HL-60 (cell line): Measurements from ENCODE around the gene PEF1.

Experiments
- CTCF ChIP-seq: IDR thresholded peaks from one replicate; pipeline ENCODE4 v1.5.1; 2011; ENCODE audit warnings: low read length, control low read depth, inconsistent platforms; ENCODE audit not compliant: insufficient read depth
- POLR2AphosphoS5 ChIP-seq: IDR thresholded peaks from 2 replicates; pipeline ENCODE4 v1.6.1; 2012; ENCODE audit warnings: low read depth
- REST ChIP-seq: IDR thresholded peaks from 2 replicates; pipeline ENCODE4 v1.6.1; 2012; ENCODE audit warnings: low read depth; ENCODE audit not compliant: insufficient replicate concordance
- SPI1 ChIP-seq: IDR thresholded peaks from 2 replicates; pipeline ENCODE4 v1.6.1; 2012; ENCODE audit warnings: low read depth, mild to moderate bottlenecking, borderline replicate concordance

GRCh38 chr1:31669433-31669785 is 24.7 kb upstream of the PEF1 start:
- TF ChIP-seq POLR2AphosphoS5, result no peak
- TF ChIP-seq CTCF, result no peak
- no peak for TF ChIP-seq SPI1
- TF ChIP-seq REST, result no peak
